Rectal smooth muscle tissue (tissue), 1 donor: Measurements from ENCODE around the gene MEF2D.

Experiments used
- H3K27ac ChIP-seq: one replicate; pipeline ENCODE4 v1.7.0; 2013; ENCODE audit warnings: low read depth, low read length, inconsistent platforms
- H3K27me3 ChIP-seq: one replicate; pipeline ENCODE4 v1.7.0; 2013; ENCODE audit warnings: low read length; ENCODE audit not compliant: control insufficient read depth, insufficient read depth
- H3K36me3 ChIP-seq: one replicate; pipeline ENCODE4 v1.7.0; 2013; ENCODE audit warnings: low read length; ENCODE audit not compliant: control insufficient read depth, insufficient read depth
- H3K4me1 ChIP-seq: one replicate; pipeline ENCODE4 v1.7.0; 2013; ENCODE audit warnings: low read length; ENCODE audit not compliant: control insufficient read depth, insufficient read depth
- H3K4me3 ChIP-seq: one replicate; pipeline ENCODE4 v1.7.0; 2013; ENCODE audit warnings: low read length
- H3K9ac ChIP-seq: one replicate; pipeline ENCODE4 v1.7.0; 2013; ENCODE audit warnings: low read length

Gene MEF2D

GRCh38 chr1:156465747-156466365 is 34.7 kb downstream of the MEF2D start:
- Histone ChIP-seq H3K9ac (no peak overlapping the region), H3K36me3 (peaks cover 17% of the 10 kb centered on the region), H3K4me1 (peaks cover 8% of the 10 kb centered on the region), H3K4me3 (no peak overlapping the region), H3K27me3 (no peaks in the 10 kb centered on the region), H3K27ac (peak overlapping the region; percentile 35)

- no peaks in the 10 kb centered on the region for H3K27me3 ChIP-seq
- H3K9ac ChIP-seq, result no peak overlapping the region
- H3K4me1 ChIP-seq, result peaks cover 8% of the 10 kb centered on the region
- no peak overlapping the region for H3K4me3 ChIP-seq
- peaks cover 14% of the 10 kb centered on the region for H3K36me3 ChIP-seq
- peak overlapping the region; percentile 74 for H3K27ac ChIP-seq
These were observed 35.6 kb downstream of the MEF2D start for GRCh38 chr1:156464825-156465452.

GRCh38 chr1:156464335-156464734 is 36.2 kb downstream of the MEF2D start:
- Histone ChIP-seq H3K4me1 (peaks cover 8% of the 10 kb centered on the region), H3K4me3 (no peak overlapping the region)

GRCh38 chr1:156463874-156464273 is 36.7 kb downstream of the MEF2D start:
- Histone ChIP-seq H3K27ac (peak overlapping the region; percentile 42), H3K4me1 (peaks cover 8% of the 10 kb centered on the region), H3K9ac (no peak overlapping the region)

More at GRCh38 chr1:156464335-156464734, 36.2 kb downstream of the MEF2D start:
- H3K36me3 ChIP-seq, result peaks cover 14% of the 10 kb centered on the region
- peak overlapping the region; percentile 74 for H3K27ac ChIP-seq
- H3K27me3 ChIP-seq, result no peaks in the 10 kb centered on the region
- H3K9ac ChIP-seq, result no peak overlapping the region

GRCh38 chr1:156462954-156463795 is 37.4 kb downstream of the MEF2D start:
- no peak overlapping the region for H3K4me3 ChIP-seq
- peak overlapping the region; percentile 65 for H3K27ac ChIP-seq
- peaks cover 7% of the 10 kb centered on the region for H3K36me3 ChIP-seq
- H3K27me3 ChIP-seq, result no peaks in the 10 kb centered on the region
- H3K4me1 ChIP-seq, result peaks cover 11% of the 10 kb centered on the region
- H3K9ac ChIP-seq, result no peak overlapping the region

More at GRCh38 chr1:156463874-156464273, 36.7 kb downstream of the MEF2D start:
- H3K27me3 ChIP-seq, result no peaks in the 10 kb centered on the region
- no peak overlapping the region for H3K4me3 ChIP-seq
- H3K36me3 ChIP-seq, result peaks cover 14% of the 10 kb centered on the region

GRCh38 chr1:156461781-156462647 is 38.6 kb downstream of the MEF2D start:
- Histone ChIP-seq H3K36me3 (no peaks in the 10 kb centered on the region), H3K27ac (peak overlapping the region; percentile 9), H3K9ac (no peak overlapping the region), H3K4me1 (peaks cover 12% of the 10 kb centered on the region), H3K27me3 (no peaks in the 10 kb centered on the region), H3K4me3 (no peak overlapping the region)

GRCh38 chr1:156461109-156461508 is 39.5 kb downstream of the MEF2D start:
- Histone ChIP-seq H3K36me3 (no peaks in the 10 kb centered on the region), H3K27me3 (no peaks in the 10 kb centered on the region), H3K4me3 (no peak overlapping the region), H3K4me1 (peaks cover 12% of the 10 kb centered on the region), H3K9ac (no peak overlapping the region), H3K27ac (peak overlapping the region; percentile 9)

GRCh38 chr1:156460525-156460924 is 40.0 kb downstream of the MEF2D start:
- H3K27me3 ChIP-seq, result no peaks in the 10 kb centered on the region
- no peak overlapping the region for H3K9ac ChIP-seq
- H3K4me3 ChIP-seq, result no peak overlapping the region
- H3K36me3 ChIP-seq, result no peaks in the 10 kb centered on the region
- no peak overlapping the region for H3K27ac ChIP-seq
- peaks cover 12% of the 10 kb centered on the region for H3K4me1 ChIP-seq

GRCh38 chr1:156458181-156458503 is 42.4 kb downstream of the MEF2D start:
- Histone ChIP-seq H3K27ac (peak overlapping the region; percentile 100), H3K36me3 (no peaks in the 10 kb centered on the region), H3K9ac (no peak overlapping the region), H3K4me1 (peaks cover 4% of the 10 kb centered on the region), H3K27me3 (no peaks in the 10 kb centered on the region), H3K4me3 (no peak overlapping the region)

- Histone ChIP-seq H3K9ac (peak overlapping the region; percentile 88), H3K4me3 (peak overlapping the region; percentile 66), H3K4me1 (peaks cover 4% of the 10 kb centered on the region), H3K27ac (peak overlapping the region; percentile 100), H3K36me3 (no peaks in the 10 kb centered on the region), H3K27me3 (no peaks in the 10 kb centered on the region)
These were observed 43.7 kb downstream of the MEF2D start for GRCh38 chr1:156456625-156457465.

GRCh38 chr1:156455362-156455761 is 45.2 kb downstream of the MEF2D start:
- H3K9ac ChIP-seq, result no peak overlapping the region
- no peak overlapping the region for H3K27ac ChIP-seq
- H3K27me3 ChIP-seq, result no peaks in the 10 kb centered on the region
- no peak overlapping the region for H3K4me3 ChIP-seq
- no peaks in the 10 kb centered on the region for H3K36me3 ChIP-seq
- peaks cover 4% of the 10 kb centered on the region for H3K4me1 ChIP-seq
